Inflammatory macrophage treated with lipopolysaccharide for 1 hour (primary cell): ENCODE data around the gene LMX1B.
"Not testable (repeated sequence)": the region's sequence is repeated elsewhere in the genome, so short reads cannot be mapped to it uniquely, and the experiment has no call there.

Source experiments
- DNase-seq, 2 donors: peaks; one replicate each; pipeline ENCODE4 v3.0.0-alpha.2; 2020 to 2022

The LMX1B gene

DNA sequence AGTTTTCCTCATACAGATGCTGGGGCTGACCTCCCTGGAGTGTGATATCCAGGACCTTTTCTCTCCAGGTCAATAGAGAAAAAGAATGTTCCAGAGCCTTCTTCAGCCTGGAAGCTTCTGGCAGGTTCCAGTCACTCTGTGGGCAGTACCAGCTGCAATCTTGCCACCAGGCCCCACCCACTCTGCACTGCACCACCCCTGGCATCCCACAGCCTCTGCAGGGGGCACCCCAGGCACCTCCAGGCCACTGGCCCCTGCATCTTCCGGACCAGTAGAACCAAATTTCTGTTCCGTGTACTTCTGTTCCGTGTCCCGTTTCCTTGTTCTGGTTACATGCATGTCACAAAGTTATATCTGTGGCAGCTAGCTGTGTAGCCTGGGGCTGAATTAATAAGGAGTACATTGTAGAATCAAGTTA is 107.8 kb downstream of the LMX1B start:
- no peak for DNase-seq

DNA sequence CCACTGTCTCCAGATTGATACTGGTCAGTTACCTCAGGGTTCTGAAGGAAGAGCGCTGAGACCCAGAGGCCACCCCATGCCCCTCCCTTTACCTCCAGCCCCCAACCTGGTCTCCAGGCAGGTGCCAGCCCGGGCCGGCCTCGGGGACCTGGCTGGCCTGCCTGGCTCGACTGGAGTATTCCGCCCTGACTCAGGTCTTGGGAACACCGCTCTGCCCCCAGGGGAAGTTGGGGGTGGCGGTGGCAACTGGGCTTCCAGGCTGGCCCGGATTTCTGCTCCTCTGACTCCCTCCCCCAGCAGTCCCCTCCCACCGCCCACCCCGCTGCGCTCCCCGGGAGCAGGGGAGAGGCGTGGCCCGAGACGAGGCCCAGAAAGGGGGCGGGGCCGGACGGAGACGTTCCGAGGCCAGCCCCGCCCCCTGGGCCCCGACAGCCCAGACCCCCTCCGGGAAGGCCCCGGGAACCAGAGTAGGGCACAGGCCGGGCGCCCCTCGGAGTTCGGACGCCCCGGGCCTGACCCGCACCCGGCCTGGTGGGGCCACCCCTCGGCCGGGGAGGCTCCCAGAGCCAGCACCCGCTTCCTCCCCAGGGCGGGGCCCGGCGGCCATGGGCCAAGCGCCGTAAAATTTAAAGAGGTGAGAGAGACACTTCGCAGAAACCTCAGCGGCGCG is 108.7 kb downstream of the LMX1B start:
- DNase-seq: peak; percentile 86 to 88

DNA sequence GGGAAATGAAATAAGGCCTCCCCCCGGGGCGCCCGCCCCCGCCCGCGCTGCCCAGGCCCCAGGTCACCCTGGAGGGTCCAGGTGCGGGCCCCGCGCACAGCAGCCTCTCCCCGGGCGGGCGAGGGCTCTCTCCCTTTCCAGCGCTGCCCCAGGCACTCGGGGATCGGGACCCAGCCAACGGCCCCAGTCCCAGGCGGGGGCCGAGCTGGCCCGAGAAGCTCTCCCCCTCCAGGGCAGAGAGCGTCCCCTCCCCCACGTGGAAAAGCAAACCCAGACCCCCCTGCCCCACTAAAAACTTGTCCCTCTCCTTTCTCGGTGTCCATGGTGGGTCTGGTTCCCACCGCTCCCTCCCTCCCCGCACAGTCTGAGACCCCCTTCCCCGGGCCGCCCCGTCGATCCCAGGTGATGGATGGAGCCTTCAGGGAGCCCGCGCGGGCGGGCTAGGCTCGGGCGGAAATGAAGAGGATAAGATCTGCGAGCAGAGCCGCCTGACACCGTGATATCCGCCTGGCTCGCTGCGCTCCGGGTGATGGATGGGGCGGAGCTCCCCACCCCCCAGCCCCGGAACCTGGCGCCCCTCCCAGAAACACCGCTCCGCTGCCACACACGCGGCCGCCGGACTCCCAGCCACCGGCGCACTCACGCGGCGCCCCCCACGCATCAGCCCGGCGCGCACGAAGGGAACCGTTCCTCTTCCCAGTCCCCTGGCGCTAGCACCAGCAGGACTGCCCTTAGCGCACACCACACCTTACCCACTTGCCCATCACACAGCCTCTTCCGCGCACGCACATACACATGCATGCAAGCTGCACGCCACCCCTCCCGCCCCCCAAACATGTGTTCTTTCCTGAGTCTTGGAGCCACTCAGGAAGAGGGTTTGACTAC is 109.4 kb downstream of the LMX1B start:
- DNase-seq: peak in 1 of 2 donors; percentile 19

- no peak for DNase-seq
Observed at GRCh38 chr9:126723807-126724172, 110.1 kb downstream of the LMX1B start.

DNA sequence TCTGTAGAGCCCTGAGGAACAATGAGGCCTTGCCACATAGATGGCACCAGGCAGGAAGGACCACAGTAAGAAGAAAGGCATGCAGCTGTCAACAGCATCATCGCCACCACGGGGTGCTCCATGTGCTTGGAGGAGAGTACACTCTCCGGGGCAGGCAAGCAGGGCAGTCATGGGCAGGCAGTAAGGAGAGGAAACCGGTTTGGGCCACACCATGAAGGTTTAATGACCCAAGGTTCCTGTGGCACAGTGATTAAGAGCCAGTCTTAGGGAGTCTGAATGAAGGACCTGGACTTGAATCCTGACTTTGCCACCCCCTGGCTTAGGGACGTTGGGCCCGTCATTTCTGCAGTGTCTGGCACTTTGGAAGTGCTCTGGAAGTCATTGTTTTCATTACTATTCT is 110.5 kb downstream of the LMX1B start:
- no peak for DNase-seq

GRCh38 chr9:126725485-126725884 is 111.8 kb downstream of the LMX1B start:
- DNase-seq: not testable (repeated sequence)

- not testable (repeated sequence) for DNase-seq
Observed at GRCh38 chr9:126728210-126728609, 114.5 kb downstream of the LMX1B start.

GRCh38 chr9:126730592-126730991 is 116.9 kb downstream of the LMX1B start:
- DNase-seq: not testable (repeated sequence)

DNA sequence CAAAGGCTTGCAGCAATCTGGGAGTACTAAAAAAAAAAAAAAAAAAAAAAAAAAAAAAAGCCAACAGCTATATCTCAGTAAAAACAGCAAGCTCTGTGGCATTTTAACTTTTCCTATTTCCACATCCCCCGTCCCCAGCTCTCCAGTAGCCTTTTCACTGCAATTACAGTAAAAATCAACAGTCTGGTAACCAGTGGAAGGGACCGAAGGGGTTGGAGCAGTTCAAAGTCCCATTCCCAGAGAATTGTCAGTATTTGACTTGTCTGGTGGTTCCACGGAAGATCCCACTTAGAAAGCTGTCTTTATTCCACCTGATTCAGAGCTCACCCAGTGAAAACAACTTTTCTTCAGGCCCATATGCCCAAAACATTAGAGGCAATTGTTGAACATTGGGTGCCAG is 119.3 kb downstream of the LMX1B start:
- no peak for DNase-seq

GRCh38 chr9:126734877-126735276 is 121.1 kb downstream of the LMX1B start:
- no peak for DNase-seq

GRCh38 chr9:126735482-126735881 is 121.8 kb downstream of the LMX1B start:
- DNase-seq: no peak

GRCh38 chr9:126738553-126738952 is 124.8 kb downstream of the LMX1B start:
- no peak for DNase-seq

DNA sequence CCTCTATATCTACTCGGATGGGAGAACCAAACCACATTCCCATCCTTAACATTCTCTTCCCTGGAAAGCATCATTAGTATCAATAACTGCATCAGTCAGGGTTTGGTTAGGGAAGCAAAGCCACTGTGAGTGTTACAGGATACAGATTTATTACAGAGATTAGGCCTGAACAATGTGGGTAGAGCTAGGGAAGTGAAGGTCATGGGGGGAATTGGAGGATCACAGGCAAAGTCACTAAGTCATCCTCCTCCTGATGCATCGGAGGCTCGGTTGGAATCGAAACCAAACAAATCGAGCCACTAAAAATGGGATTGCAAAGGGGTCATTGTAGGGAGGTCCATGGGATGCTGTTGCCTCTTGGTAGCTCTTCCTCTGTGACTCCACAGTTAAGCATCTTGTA is 129.3 kb downstream of the LMX1B start:
- no peak for DNase-seq

DNA sequence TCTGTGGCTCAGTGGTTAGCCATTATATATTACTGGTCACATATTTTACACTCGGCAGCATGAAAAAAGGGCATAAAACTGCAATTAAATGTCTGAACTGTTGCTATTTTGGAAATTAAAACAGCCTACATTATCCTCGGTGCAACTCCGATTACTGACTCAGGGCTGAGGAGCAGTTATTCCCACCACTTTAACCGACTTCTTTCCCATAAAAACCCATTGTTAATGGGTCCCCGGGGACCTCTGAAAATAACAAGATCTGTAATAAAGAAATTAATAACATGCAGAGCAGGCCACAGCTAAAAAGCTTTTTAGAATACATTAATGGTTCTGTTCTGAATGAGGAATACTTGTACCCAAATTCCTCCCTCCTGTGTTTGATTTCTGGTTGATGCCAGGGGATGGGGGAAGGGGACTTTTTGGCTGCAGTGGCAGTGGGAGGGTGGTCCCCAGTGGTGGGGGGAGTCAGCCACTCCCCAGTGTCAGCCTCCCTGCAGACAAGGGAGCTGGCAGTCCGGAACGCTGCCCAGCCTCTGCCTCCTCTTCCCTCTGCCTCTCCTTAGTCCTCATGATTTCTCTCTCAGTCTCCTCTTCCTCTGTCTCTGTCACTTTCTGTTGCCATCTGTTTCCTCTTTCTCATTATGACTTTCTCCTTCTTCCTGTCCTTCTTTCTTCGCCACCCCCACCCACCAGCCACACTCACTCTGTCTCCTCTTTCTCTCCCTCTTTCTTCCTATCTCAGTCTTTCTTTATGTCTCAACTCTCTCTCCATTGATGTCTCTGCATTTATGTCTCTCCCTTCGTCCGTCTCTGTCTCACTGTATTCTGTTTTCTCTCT is 132.1 kb downstream of the LMX1B start:
- DNase-seq: no peak
